Keratinocyte (primary cell): ENCODE results near the gene AQP7. TPM values are rescaled to one million over a fixed set of nuclear protein-coding genes. Genes with fewer than 3 reads are reported as not detected.

ENCODE experiments used
- DNase-seq: peaks from one replicate; pipeline ENCODE4 v3.0.0-alpha.2; 2011; ENCODE audit warnings: low read depth, missing footprints, low spot score
- FAIRE-seq: peaks from 2 replicates; lab custom pipeline; 2011; peaks lifted over from hg19 to GRCh38; lab: Jason Lieb, UNC
- H2AFZ ChIP-seq: 2 replicates; pipeline ENCODE4 v1.6.0; 2012; ENCODE audit warnings: low read length, control low read depth, inconsistent platforms; ENCODE audit not compliant: control insufficient read depth
- H3K27ac ChIP-seq: 2 replicates; pipeline ENCODE4 v1.5.1; 2011; ENCODE audit warnings: low read length; ENCODE audit not compliant: control insufficient read depth, insufficient read depth
- H3K27me3 ChIP-seq: 3 replicates; pipeline ENCODE4 v1.6.0; 2011; ENCODE audit warnings: low read length; ENCODE audit not compliant: control insufficient read depth, insufficient read depth; ENCODE audit errors: extremely low read depth
- H3K36me3 ChIP-seq, 2 experiments: 2 replicates in 1 of 2; 3 replicates in 1 of 2; pipeline ENCODE4 v1.5.1; 2011; ENCODE audit warnings: low read length in 2 of 2, mild to moderate bottlenecking in 1 of 2; ENCODE audit not compliant: control insufficient read depth in 2 of 2, insufficient read depth in 2 of 2; ENCODE audit errors: extremely low read depth in 1 of 2
- H3K4me1 ChIP-seq: 3 replicates; pipeline ENCODE4 v1.5.1; 2011; ENCODE audit warnings: low read length; ENCODE audit not compliant: control insufficient read depth, insufficient read depth; ENCODE audit errors: extremely low read depth
- H3K4me2 ChIP-seq: 3 replicates; pipeline ENCODE4 v1.6.0; 2011; ENCODE audit warnings: low read depth, low read length; ENCODE audit not compliant: control insufficient read depth, insufficient read depth; ENCODE audit errors: extremely low read depth
- H3K4me3 ChIP-seq, 3 experiments: fragments of 200-600 bp in 1 of 3; sonication (generic) in 1 of 3; 2 replicates in 2 of 3; 3 replicates in 1 of 3; pipeline ENCODE4 v1.5.1; 2011 to 2016; ENCODE audit warnings: low read length in 3 of 3, mild to moderate bottlenecking in 3 of 3, control low read depth in 2 of 3, inconsistent platforms in 1 of 3, low read depth in 1 of 3, mixed read lengths in 1 of 3, mixed run types in 1 of 3, moderate library complexity in 1 of 3; ENCODE audit not compliant: control insufficient read depth in 2 of 3, insufficient read depth in 2 of 3; ENCODE audit errors: extremely low read depth in 1 of 3
- H3K79me2 ChIP-seq: 2 replicates; pipeline ENCODE4 v1.6.0; 2012; ENCODE audit warnings: low read length; ENCODE audit not compliant: control insufficient read depth, insufficient read depth
- H3K9ac ChIP-seq: 3 replicates; pipeline ENCODE4 v1.6.0; 2011; ENCODE audit warnings: low read length; ENCODE audit not compliant: control insufficient read depth, insufficient read depth; ENCODE audit errors: extremely low read depth
- H3K9me1 ChIP-seq: 3 replicates; pipeline ENCODE4 v1.6.0; 2011; ENCODE audit warnings: low read length; ENCODE audit not compliant: control insufficient read depth, insufficient read depth; ENCODE audit errors: extremely low read depth
- H3K9me3 ChIP-seq: 2 replicates; pipeline ENCODE4 v1.5.1; 2012; ENCODE audit warnings: low read depth, low read length; ENCODE audit not compliant: control insufficient read depth
- H4K20me1 ChIP-seq: 3 replicates; pipeline ENCODE4 v1.6.0; 2011; ENCODE audit warnings: low read length; ENCODE audit not compliant: control insufficient read depth, insufficient read depth; ENCODE audit errors: extremely low read depth
- EZH2 ChIP-seq: IDR thresholded peaks from one replicate; pipeline ENCODE4 v1.6.1; 2012; ENCODE audit warnings: inconsistent platforms, mild to moderate bottlenecking, low read length, moderate library complexity
- dilution Hi-C: fragments of 300-500 bp; cut with MboI; formaldehyde crosslinking; loops from one replicate; pipeline ENCODE4 v1.7.0; 2020; ENCODE audit warnings: low sequenced_read_pairs; ENCODE audit not compliant: extremely low pct_ligation_motif_present
- polyA plus RNA-seq, 5 experiments: library from polyadenylated mRNA; depleted of rRNA in 3 of 5; stranded (reverse) in 3 of 5; stranded (forward) in 1 of 5; unstranded in 1 of 5; fragments of >200 nt; gene quantifications; 1 replicate in 1 of 5; 2 replicates in 3 of 5; 3 replicates in 1 of 5; pipeline versions ENCODE4 v1.2.1 to v1.2.3, GENCODE V29; 2011 to 2012; ENCODE audit warnings: missing spikeins in 2 of 5, low read depth in 1 of 5, low replicate concordance in 1 of 5
- TF ChIP-seq, protein P1 (sequence below), 3 experiments: IDR thresholded peaks in 1 of 3; conservative IDR thresholded peaks in 1 of 3; optimal IDR thresholded peaks in 1 of 3; 2 replicates in 2 of 3; 3 replicates in 1 of 3; pipeline versions ENCODE3 to v1.5.1; 2011; ENCODE audit warnings: low read length in 3 of 3, mild to moderate bottlenecking in 3 of 3, moderate library complexity in 2 of 3, control low read depth in 1 of 3, inconsistent platforms in 1 of 3; ENCODE audit not compliant: insufficient read depth in 2 of 3; ENCODE audit errors: extremely low read depth in 1 of 3

The AQP7 gene
- polyA plus RNA-seq, 1 donor (not counting 4 experiments of a cell fraction or from before 2014, with no cell fraction given), result not detected

- no peaks in the 10 kb centered on the region for H3K27me3 ChIP-seq
- TF ChIP-seq, protein P1, sequence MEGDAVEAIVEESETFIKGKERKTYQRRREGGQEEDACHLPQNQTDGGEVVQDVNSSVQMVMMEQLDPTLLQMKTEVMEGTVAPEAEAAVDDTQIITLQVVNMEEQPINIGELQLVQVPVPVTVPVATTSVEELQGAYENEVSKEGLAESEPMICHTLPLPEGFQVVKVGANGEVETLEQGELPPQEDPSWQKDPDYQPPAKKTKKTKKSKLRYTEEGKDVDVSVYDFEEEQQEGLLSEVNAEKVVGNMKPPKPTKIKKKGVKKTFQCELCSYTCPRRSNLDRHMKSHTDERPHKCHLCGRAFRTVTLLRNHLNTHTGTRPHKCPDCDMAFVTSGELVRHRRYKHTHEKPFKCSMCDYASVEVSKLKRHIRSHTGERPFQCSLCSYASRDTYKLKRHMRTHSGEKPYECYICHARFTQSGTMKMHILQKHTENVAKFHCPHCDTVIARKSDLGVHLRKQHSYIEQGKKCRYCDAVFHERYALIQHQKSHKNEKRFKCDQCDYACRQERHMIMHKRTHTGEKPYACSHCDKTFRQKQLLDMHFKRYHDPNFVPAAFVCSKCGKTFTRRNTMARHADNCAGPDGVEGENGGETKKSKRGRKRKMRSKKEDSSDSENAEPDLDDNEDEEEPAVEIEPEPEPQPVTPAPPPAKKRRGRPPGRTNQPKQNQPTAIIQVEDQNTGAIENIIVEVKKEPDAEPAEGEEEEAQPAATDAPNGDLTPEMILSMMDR (optimal IDR thresholded peaks at IDR 0.05 in 1 of 3, IDR thresholded peaks at IDR 0.05 in 1 of 3, conservative IDR thresholded peaks at IDR 0.05 in 1 of 3; ENCODE audit: extremely low read depth in 1 of 3, insufficient read depth in 2 of 3, low read length in 3 of 3), result no peak
- TF ChIP-seq EZH2, result no peak
- no peak overlapping the region for H3K4me3 ChIP-seq
- no peaks in the 10 kb centered on the region for H3K79me2 ChIP-seq
- DNase-seq (no peak), FAIRE-seq (peak; percentile 65)
- peaks cover 2 to 25% of the 10 kb centered on the region in 2 experiments for H3K36me3 ChIP-seq
- dilution Hi-C loops, result no loop called here
- no peak overlapping the region for H2AFZ ChIP-seq
- H3K4me1 ChIP-seq, result peaks cover 39% of the 10 kb centered on the region
- H3K4me2 ChIP-seq, result no peak overlapping the region
- H4K20me1 ChIP-seq, result no peaks in the 10 kb centered on the region
- peaks cover 2% of the 10 kb centered on the region for H3K9me1 ChIP-seq
- no peaks in the 10 kb centered on the region for H3K9me3 ChIP-seq
- no peak overlapping the region for H3K27ac ChIP-seq
- no peak overlapping the region for H3K9ac ChIP-seq
Observed at GRCh38 chr9:33438926-33439680, 36.7 kb upstream of the AQP7 start.

GRCh38 chr9:33437898-33438297 is 35.5 kb upstream of the AQP7 start:
- Histone ChIP-seq H3K9me3 (no peaks in the 10 kb centered on the region), H3K4me2 (no peak overlapping the region), H3K27me3 (no peaks in the 10 kb centered on the region), H3K4me3 (no peak overlapping the region), H2AFZ (no peak overlapping the region), H3K4me1 (peaks cover 28% of the 10 kb centered on the region), H3K36me3 (peaks cover 2 to 16% of the 10 kb centered on the region in 2 experiments), H3K9ac (no peak overlapping the region), H3K79me2 (no peaks in the 10 kb centered on the region), H4K20me1 (no peaks in the 10 kb centered on the region), H3K9me1 (peaks cover 2% of the 10 kb centered on the region), H3K27ac (no peak overlapping the region)
- FAIRE-seq, result peak; percentile 9
- TF ChIP-seq, protein P1 (optimal IDR thresholded peaks at IDR 0.05 in 1 of 3, IDR thresholded peaks at IDR 0.05 in 1 of 3, conservative IDR thresholded peaks at IDR 0.05 in 1 of 3; ENCODE audit: extremely low read depth in 1 of 3, insufficient read depth in 2 of 3, low read length in 3 of 3), result no peak
- no peak for TF ChIP-seq EZH2
- dilution Hi-C loops, result no loop called here
- DNase-seq, result no peak
